HG03039 (cell line): ENCODE data around the gene FGFR4.

Source experiments
- ATAC-seq: cut with Tn5 transposase; IDR thresholded peaks from one replicate; pipeline ENCODE4 v1.9.1; 2021; ENCODE audit warnings: mild to moderate bottlenecking, moderate library complexity; ENCODE audit not compliant: unreplicated experiment

The FGFR4 gene

DNA sequence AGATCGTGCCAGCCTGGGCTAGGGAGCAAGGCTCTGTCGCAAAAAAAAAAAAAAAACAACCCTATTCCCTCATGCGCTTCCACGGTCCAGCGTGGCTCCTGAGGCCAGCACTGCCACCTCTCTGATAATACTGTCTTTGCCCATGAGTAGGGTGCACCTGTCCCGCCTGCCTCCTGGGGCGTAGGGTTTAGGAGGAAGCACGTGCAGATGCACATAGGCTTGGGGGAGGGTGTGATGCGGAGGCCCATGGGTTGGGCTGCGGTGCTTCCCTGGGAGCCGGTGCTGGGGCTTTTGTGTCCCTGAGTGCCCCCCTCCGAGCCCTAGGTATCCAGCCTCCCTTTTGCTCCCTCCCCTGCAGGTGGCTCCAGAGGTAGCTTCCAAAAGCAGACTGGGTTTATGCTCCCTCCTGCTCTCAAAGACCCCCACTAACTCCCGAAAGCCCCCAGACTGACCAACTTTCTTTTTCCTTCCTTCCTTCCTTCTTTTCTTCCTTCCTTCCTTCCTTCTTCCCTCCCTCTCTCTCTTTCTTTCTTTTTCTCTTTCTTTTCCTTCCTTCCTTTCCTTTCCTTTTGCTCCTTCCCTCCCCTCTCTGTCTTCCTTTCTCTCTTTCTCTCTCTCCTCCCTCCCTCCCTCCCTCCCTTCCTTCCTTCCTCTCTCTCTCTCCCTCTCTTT is 12.8 kb downstream of the FGFR4 start:
- no peak for ATAC-seq

DNA sequence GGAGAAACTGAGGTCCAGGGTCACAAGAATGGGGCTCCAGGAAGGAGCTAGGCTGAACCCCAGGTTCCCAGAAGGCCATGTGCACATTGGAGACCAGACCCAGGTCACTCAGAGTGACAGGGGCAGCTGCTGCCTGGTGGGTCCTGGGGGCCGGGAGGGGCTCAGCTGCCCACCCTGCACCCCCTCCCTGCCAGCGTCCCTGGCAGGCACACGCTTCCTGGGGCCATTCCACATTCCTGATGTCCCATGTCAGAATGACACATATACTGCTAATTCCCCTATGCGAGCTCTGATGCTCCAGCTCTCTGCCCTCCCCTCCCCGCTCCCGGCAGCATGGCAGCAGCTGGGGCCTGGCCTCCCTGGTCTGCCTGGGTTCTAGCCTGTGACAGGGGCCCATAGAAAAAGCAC is 14.0 kb downstream of the FGFR4 start:
- no peak for ATAC-seq

DNA sequence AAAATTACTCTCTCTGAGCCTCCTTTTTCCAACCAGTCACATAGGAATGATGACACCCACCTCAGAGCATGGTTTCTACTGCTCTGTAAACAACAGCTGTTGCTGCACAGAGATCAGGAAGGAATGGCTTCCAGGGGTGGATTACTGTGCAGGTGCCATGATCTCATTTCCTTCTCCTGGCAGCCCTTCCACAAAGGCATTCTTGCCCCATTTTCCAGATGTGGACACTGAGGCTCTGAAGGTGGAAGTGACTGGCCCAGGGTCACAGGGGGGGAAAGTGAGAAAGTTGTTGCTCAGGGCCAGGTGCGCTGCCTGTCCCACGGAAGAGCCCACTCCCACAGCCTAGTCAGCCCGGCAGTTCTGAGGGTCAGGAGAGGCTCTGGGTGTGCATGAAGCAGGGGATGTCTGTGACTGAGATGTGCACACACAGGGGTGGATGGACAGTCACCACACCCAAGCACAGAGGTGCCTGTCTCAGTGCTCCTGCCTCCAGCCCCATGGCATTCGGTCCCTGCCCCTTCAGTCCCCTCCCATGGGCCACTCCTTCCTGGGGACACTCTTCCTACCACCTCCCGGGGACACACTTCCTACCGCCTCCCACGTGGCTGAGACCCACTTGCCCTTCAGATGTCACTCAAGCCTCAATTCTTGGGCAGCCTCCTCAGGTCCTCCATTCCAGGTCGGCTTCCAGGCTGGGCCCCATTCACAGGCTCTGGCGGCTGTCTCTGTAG is 17.0 kb downstream of the FGFR4 start:
- ATAC-seq, result no peak

DNA sequence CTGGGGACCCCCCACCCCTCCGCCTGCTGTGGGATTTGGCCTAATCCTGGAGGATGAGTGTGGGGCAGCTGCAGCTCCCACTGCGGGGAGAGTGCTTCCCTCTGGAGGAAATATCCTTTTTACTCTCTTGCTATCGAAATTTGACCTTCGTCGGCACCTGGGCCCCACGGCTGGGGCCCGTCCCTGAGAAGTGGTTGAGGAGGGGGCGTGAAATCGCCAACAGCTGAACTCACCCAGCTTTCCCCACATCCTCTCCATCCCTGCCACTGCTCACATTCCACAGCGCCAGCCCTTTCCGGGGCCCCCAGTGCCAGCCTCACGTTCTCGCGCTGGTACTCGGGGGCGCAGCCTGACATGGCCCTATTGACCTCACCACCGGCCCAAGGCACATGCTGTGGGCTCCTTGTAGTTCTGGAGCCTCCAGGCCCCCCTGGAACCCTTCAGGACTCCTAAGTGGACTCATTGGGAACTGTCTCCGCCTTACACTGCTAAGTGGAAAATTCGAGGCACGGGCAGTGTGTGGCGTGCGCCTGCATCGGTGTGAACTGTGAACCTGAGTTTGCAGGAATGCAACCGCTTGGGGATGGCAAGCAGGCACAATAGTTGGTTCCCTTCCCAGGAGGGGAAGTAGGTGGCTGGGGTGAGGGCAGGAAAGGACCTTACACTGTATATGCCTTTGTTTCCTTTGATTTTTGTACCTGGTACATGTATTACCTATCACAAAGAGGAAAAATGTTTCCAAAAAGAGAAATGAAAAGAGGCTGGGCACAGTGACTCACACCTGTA is 19.2 kb downstream of the FGFR4 start:
- no peak for ATAC-seq

DNA sequence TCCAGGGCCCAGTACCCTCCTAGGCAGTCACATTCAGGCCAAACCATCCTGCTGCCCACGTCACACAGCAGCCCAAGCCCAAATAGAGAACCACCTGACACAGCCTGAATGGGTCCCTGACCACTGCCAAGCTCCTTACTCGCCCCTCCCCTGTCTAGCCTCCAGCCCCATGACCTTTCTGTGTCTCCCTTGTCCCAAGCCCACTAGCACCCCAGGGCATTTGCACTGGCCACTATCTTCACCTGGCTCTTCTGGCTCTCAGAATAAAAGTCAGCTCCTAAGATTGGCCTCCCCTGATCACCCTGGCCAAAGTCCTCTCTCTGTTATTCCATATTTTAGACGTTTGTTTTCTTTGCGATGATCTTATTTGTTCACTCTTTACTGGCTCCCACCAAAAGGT is 20.4 kb downstream of the FGFR4 start:
- no peak for ATAC-seq

- ATAC-seq, result no peak
These were observed 23.1 kb downstream of the FGFR4 start for GRCh38 chr5:177109810-177110209.

GRCh38 chr5:177111720-177112394 is 25.1 kb downstream of the FGFR4 start:
- no peak for ATAC-seq

- no peak for ATAC-seq
These were observed 26.0 kb downstream of the FGFR4 start for GRCh38 chr5:177112589-177113220.

DNA sequence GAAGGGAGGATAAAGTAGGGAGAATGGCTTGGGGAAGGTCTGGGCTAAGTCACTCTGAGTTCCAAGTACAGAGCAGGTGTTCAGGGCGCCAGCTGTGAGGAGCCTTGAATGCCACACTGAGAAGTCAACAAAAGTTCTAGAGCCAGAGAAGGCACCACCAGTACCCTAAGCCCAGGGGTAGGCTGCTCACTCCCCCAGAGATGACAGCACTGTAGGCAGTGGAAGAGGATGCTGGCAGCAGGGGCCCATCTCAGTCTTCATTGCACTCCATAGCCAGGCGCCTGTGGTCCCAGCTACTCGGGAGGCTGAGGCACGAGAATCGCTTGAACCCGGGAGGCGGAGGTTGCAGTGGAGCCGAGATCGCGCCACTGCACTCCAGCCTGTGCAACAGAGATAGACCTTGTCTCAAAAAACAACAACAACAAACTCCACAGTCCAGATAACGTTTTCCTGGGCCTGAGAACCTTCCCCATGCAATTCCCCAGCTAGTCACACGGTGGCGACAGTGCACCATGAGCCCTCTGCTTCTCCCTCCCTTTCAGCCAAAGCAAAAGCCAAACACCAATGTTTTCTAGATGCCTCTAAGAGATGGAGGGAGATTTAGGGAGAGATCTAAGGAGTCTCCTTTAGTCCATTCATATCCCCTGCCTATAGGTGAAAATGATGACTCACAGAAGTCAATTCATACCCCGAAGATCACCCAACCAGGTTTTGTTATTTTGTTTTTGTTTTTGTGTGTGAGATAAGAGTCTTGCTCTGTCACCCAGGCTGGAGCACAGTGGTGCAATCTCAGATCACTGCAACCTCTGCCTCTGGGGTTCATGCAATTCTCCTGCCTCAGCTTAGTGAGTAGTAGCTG is 27.1 kb downstream of the FGFR4 start:
- no peak for ATAC-seq

DNA sequence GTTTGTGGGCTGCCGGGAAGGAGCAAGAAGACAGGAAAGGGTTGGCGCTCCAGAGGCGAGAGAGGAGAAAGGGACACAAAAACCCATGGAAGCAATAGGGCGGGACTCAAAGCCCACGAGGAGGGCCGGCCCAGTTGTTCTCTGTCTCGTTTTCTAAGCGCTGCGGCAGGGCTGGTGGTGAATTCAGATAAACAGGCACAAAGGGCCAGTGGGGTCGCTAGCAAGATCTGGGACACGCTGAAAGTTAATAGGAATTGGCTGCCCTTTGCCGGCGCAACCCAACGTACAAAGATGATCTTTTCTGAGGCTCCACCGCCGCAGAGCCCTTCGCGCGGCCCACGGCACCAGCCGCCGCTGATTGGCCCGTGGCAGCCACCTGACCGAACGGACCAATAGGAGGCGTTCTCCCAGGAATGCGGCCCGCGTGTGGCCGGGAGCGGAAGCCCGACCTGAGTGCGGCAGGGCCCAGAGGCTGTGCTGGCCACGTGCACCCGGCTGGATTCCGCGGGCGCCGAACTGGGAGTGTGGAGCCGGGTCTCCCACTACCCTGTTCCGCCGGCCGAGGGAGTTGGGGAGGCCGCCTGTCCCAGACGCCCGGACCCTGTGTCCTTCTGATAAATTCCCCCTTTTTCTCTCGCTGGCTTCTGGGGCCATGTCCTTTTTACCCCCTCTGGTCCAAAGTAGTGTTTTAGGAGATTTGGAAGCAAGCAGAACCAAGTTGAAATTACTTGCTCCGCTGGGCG is 30.1 kb downstream of the FGFR4 start:
- ATAC-seq, result no peak

GRCh38 chr5:177117441-177118045 is 30.8 kb downstream of the FGFR4 start:
- ATAC-seq, result no peak

GRCh38 chr5:177122566-177122965 is 35.9 kb downstream of the FGFR4 start:
- no peak for ATAC-seq

- ATAC-seq, result no peak
These were observed 37.2 kb downstream of the FGFR4 start for GRCh38 chr5:177123789-177124485.

GRCh38 chr5:177124486-177124991 is 37.8 kb downstream of the FGFR4 start:
- no peak for ATAC-seq

DNA sequence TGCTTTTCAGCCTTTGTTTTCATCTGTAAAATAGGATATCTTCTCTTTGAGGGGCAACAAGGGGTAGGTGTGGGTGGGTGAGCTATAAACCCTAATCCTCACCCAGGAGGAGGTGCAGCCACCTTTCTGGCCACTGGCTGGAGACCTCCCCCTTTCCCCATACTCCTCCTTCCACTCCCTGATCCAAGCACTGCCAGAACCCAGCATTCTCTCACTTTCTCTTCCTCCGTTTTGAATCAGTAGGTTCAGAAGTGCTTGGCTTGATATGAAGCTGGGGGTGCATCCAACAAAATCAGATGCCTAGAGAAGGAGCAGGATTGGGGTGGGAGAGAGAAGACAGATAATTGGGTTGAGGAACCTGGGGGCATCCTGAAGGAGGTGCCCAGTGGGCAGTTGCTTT is 40.1 kb downstream of the FGFR4 start:
- ATAC-seq, result no peak

- no peak for ATAC-seq
These were observed 41.9 kb downstream of the FGFR4 start for GRCh38 chr5:177128551-177128981.

- no peak for ATAC-seq
These were observed 43.7 kb downstream of the FGFR4 start for GRCh38 chr5:177130211-177131018.
